Activated CD4-positive, alpha-beta memory T cell treated with anti-CD3 and anti-CD28 coated beads, Interleukin-2, amount 10 ng/mL, durations not matched to agents 7 days and 5 days (primary cell): ENCODE data around the gene EWSR1. TPM values are rescaled to one million over a fixed set of nuclear protein-coding genes. Genes with fewer than 3 reads are reported as not detected.

Source experiments
- CTCF ChIA-PET: fragments of 350-600 bp; sonication (Branson Sonifier 250); formaldehyde crosslinking; loops from one replicate; lab custom pipeline; 2021; ENCODE audit warnings: antibody characterized with exemption, inconsistent platforms; lab: Charles Lee
- POLR2A ChIA-PET: fragments of 350-600 bp; sonication (Branson Sonifier 250); formaldehyde crosslinking; loops from one replicate; lab custom pipeline; 2021; ENCODE audit warnings: antibody characterized with exemption; lab: Charles Lee
- DNase-seq: peaks from one replicate; pipeline ENCODE4 v3.0.0-alpha.2; 2020
- H3K27ac Mint-ChIP-seq: one replicate; pipeline ENCODE4 v1.8.0; 2021; ENCODE audit warnings: mild to moderate bottlenecking, mixed read lengths
- H3K27me3 Mint-ChIP-seq: one replicate; pipeline ENCODE4 v1.8.0; 2021; ENCODE audit warnings: mixed read lengths
- H3K36me3 Mint-ChIP-seq: one replicate; pipeline ENCODE4 v1.8.0; 2021; ENCODE audit warnings: low read depth, mixed read lengths
- H3K4me1 Mint-ChIP-seq: one replicate; pipeline ENCODE4 v1.8.0; 2021; ENCODE audit warnings: mixed read lengths
- H3K4me3 Mint-ChIP-seq: one replicate; pipeline ENCODE4 v1.8.0; 2021; ENCODE audit warnings: mild to moderate bottlenecking, mixed read lengths
- H3K9me3 Mint-ChIP-seq: one replicate; pipeline ENCODE4 v1.8.0; 2021; ENCODE audit warnings: mixed read lengths
- total RNA-seq, 2 experiments: library from RNA; stranded (reverse); gene quantifications; one replicate each; pipeline ENCODE4 v1.2.3, GENCODE V29; 2021

EWSR1 gene
- total RNA-seq, 2 experiments from 2014 or later: 308 to 311 TPM

DNA sequence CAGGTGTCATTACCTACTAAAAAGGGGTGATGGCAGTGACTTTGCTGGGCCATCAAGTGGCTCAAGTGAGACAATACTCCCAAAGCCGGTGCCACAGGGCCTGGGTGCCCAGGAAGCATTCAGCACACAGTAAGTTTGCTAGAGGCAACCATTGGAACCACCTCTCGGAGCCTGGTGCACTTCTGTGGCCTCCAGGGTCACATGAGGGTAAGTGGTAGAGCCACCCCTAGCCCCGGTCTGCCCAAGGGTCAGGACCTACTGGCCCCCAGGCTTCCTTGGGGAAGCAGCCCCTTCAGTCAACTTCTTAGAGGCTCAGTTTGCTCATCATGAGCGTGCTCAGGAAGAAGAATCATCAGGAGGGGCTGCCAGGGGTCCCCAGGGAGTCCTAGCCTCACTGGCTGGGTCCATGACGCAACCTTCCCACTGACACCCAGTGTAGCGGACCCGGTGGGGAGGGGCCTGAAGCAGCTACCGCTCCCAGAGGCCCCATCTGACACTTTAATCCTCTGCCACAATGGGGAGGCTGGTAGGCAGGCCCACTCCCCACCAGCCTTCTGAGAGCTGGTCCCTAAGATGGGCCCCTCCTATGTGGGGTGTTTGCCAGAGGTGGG is 64.9 kb downstream of the EWSR1 start:
- ChIA-PET CTCF (no interaction called here), POLR2A (interaction anchor here (1.4 kb wide), 1 partner anchor 9 kb away, joined by 4 read pairs; no protein-coding TSS in a partner anchor)
- H3K9me3 Mint-ChIP-seq: no peaks in the 10 kb centered on the region
- H3K4me1 Mint-ChIP-seq: no peaks in the 10 kb centered on the region
- H3K36me3 Mint-ChIP-seq: peaks cover 35% of the 10 kb centered on the region
- no peak overlapping the region for H3K4me3 Mint-ChIP-seq
- H3K27me3 Mint-ChIP-seq: no peaks in the 10 kb centered on the region
- no peak for DNase-seq
- H3K27ac Mint-ChIP-seq: no peak overlapping the region

DNA sequence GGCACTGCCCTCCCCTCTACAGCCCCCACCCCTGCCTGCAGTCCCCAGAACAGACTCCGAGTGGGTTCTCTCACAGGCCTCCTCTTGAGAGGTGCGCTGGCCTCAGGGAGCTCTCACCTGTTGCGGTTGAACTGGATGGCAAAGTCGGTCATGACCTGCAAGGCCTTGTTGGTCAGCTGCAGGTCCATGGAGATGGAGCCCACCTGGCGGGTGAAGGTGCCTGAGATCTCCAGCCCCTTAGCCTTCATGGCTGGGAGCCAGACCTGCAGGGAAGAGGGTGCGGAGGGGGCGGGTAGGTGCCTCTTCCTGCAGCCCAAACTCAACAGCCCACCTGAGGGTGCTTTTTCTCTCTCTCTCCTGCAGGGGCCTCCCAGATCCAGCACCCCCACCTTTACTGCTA is 66.1 kb downstream of the EWSR1 start:
- no peak for DNase-seq
- CTCF ChIA-PET: no interaction called here
- POLR2A ChIA-PET: no interaction called here

DNA sequence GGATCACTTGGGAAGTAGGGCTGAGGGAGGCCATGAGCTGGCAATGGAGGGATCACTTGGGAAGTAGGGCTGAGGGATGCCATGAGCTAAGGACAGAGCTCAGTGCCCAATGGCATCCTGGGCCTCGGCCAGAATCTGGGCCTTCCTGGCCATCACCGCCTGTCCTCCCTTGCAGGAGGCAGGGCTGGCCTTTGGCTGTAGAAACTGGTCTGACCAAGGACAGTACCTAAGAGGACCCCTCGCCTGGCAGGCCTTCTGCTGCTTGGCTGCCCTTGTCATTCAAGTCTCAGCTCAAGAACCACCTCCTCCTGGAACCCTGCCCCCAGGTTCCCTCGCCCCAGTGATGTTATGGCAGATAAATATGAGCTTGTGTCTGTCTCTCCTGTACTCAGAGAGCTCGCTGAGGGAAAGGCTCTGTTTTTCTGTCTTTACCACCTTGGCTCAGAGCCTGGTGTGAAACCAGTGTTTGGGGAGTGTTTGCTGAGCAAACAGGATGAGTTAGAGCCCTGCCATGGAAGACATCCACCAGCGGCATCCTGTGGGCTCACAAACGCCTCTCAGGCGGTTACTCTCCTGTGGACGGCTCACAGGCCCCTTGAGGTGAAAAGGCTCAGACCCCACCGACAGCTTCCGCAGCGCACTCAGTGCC is 66.8 kb downstream of the EWSR1 start:
- no peak for DNase-seq
- CTCF ChIA-PET: no interaction called here
- Mint-ChIP-seq H3K4me3 (no peak overlapping the region), H3K9me3 (no peaks in the 10 kb centered on the region), H3K27ac (no peak overlapping the region), H3K27me3 (no peaks in the 10 kb centered on the region), H3K4me1 (no peaks in the 10 kb centered on the region), H3K36me3 (peaks cover 51% of the 10 kb centered on the region)
- POLR2A ChIA-PET: no interaction called here

More for the DNA sequence above, 66.1 kb downstream of the EWSR1 start:
- Mint-ChIP-seq H3K4me3 (no peak overlapping the region), H3K27me3 (no peaks in the 10 kb centered on the region), H3K4me1 (no peaks in the 10 kb centered on the region), H3K36me3 (peaks cover 46% of the 10 kb centered on the region), H3K9me3 (no peaks in the 10 kb centered on the region), H3K27ac (no peak overlapping the region)

GRCh38 chr22:29335656-29336055 is 67.6 kb downstream of the EWSR1 start:
- Mint-ChIP-seq H3K4me1 (no peaks in the 10 kb centered on the region), H3K27ac (no peak overlapping the region), H3K4me3 (no peak overlapping the region), H3K9me3 (no peaks in the 10 kb centered on the region), H3K27me3 (no peaks in the 10 kb centered on the region), H3K36me3 (peaks cover 51% of the 10 kb centered on the region)
- DNase-seq: no peak
- POLR2A ChIA-PET: no interaction called here
- CTCF ChIA-PET: no interaction called here

DNA sequence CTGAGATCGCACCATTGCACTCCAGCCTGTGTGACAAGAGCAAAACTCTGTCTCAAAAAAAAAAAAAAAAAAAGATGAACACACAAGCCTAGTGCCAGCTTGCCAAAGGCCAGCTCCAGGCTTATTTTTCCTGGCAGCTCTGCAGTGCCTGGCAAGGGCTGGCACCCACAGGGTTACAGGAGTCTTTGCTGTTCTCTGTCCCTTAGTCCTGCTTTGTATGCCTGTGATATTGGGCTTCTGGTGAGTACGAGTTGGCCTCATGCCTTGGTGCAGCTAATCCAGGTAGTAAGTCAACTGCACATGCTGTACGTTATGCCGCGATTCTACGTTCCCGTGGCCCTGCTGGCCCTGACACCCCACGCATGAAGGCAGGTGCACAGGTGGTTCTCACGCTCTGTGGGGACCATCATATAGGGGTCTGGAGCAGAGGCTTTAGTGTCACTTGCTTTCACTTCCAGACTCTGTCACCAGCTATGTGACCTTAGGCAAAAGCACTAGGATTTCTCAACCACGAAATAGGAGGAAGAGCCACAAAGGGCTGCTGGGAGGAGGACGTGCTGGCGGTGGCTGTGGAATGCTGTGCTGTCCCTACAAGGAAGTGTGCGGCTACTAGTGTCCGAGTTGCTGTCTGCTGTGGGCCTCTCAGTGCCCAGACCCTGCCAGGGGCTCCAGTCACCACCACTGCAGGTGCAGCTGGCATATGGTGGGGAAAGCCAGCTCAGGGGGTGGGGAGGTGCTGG is 68.9 kb downstream of the EWSR1 start:
- no peaks in the 10 kb centered on the region for H3K4me1 Mint-ChIP-seq
- POLR2A ChIA-PET: no interaction called here

GRCh38 chr22:29337631-29338284 is 69.7 kb downstream of the EWSR1 start:
- Mint-ChIP-seq H3K4me1 (no peaks in the 10 kb centered on the region), H3K9me3 (no peaks in the 10 kb centered on the region), H3K27me3 (no peaks in the 10 kb centered on the region), H3K36me3 (peaks cover 61% of the 10 kb centered on the region), H3K4me3 (no peak overlapping the region), H3K27ac (no peak overlapping the region)
- CTCF ChIA-PET: interaction anchor here (1.1 kb wide), 1 partner anchor 24 kb away, joined by 3 read pairs; no protein-coding TSS in a partner anchor
- no peak for DNase-seq
- POLR2A ChIA-PET: no interaction called here

More for the DNA sequence above, 68.9 kb downstream of the EWSR1 start:
- H3K4me3 Mint-ChIP-seq: no peak overlapping the region
- H3K27ac Mint-ChIP-seq: no peak overlapping the region
- peaks cover 56% of the 10 kb centered on the region for H3K36me3 Mint-ChIP-seq
- no peak for DNase-seq
- H3K27me3 Mint-ChIP-seq: no peaks in the 10 kb centered on the region
- CTCF ChIA-PET: interaction anchor here (0.7 to 1.1 kb wide), 2 partner anchors 24 to 578 kb away, joined by 3 read pairs; no protein-coding TSS in a partner anchor
- H3K9me3 Mint-ChIP-seq: no peaks in the 10 kb centered on the region

- CTCF ChIA-PET: no interaction called here
- Mint-ChIP-seq H3K27ac (no peak overlapping the region), H3K4me1 (no peaks in the 10 kb centered on the region), H3K4me3 (no peak overlapping the region), H3K27me3 (no peaks in the 10 kb centered on the region), H3K9me3 (no peaks in the 10 kb centered on the region), H3K36me3 (peaks cover 63% of the 10 kb centered on the region)
- POLR2A ChIA-PET: no interaction called here
- DNase-seq: no peak
These were observed 70.3 kb downstream of the EWSR1 start for GRCh38 chr22:29338398-29338797.

DNA sequence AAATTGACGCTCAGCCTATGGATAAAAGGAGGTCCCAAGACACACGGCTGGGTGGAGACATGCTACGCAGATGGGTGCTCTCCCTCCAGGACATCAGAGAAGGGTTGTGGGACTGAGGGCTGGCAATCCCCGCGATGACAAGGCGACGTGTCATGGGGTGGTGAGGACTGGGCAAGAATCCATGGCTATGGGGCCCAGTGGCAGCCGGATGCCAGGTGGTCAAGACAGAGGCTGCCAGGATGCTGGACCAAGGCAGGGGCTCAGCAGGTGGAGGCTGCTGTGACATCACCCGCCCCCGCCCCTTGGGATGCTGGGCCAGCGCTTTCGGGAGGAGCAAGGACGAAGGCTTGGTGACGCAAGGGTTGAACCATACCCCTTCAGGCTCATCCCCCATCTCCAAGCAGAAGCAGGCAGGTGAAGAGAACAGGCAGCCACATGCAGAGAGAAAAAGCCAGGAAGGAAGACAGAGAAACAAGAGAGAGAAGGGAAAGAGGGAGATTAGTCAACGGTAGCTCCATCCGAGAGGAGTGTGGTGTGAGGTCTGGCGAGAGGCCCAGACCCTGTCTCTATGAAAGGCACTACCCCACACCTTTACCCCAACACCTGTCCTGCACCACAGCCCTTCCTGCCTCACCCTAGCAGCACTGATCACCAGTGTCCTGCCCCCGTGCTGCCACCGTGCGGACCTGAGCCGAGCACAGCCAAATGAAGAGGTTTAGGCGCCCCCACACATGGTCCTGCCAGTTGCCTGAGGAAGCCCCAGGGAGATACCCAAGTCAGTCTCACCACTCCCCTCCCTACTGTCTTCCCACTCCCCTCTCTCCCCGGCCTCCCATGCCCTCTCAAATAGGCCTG is 71.5 kb downstream of the EWSR1 start:
- Mint-ChIP-seq H3K27me3 (no peaks in the 10 kb centered on the region), H3K9me3 (no peaks in the 10 kb centered on the region), H3K36me3 (peaks cover 65% of the 10 kb centered on the region), H3K4me1 (peaks cover 2% of the 10 kb centered on the region), H3K4me3 (no peak overlapping the region), H3K27ac (no peak overlapping the region)
- no peak for DNase-seq
- ChIA-PET CTCF (no interaction called here), POLR2A (no interaction called here)

GRCh38 chr22:29340566-29340965 is 72.5 kb downstream of the EWSR1 start:
- ChIA-PET CTCF (no interaction called here), POLR2A (no interaction called here)
- H3K36me3 Mint-ChIP-seq: peaks cover 61% of the 10 kb centered on the region
- no peaks in the 10 kb centered on the region for H3K27me3 Mint-ChIP-seq
- no peak overlapping the region for H3K27ac Mint-ChIP-seq
- no peaks in the 10 kb centered on the region for H3K9me3 Mint-ChIP-seq
- no peak overlapping the region for H3K4me3 Mint-ChIP-seq
- H3K4me1 Mint-ChIP-seq: peaks cover 2% of the 10 kb centered on the region
- no peak for DNase-seq

DNA sequence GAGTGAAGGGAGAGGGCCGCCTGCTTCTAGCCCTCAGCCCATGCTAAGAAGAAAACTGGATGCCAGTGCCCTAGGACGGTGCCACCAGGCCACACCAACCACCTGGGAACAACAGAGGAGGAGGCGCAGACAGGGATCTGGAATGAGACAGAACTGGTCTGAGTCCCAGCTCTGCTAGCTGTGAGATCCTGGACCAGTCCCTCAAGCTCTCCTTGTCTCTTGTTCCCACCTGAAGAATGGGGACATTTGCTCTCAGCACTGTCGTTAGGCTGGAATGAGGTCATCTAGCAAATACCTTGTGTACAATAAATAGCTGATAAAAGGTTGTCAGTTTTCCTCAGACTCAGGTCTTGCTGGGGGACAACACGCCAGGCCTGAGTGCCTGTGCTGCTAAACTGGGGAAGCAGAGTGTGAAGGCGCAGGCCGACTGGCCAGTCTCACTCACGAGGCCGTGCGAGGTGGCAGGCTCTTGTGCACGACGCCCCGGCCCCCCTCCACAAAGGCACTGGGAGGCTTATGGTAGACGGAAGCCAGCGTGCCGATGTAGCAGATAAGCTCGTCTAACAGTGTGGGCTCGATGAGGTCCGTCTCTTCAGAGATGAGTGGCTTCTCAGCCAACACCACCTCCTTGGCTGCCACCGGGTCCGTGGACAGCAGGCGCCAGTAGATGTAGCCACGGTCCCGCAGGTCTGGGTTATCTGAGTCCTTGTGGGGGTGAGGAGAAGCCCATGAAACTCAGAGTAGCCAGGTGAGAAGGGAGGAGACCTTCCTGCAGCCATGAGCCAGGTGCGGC is 73.2 kb downstream of the EWSR1 start:
- CTCF ChIA-PET: no interaction called here
- H3K36me3 Mint-ChIP-seq: peaks cover 59% of the 10 kb centered on the region
- no peak overlapping the region for H3K27ac Mint-ChIP-seq
- peaks cover 2% of the 10 kb centered on the region for H3K4me1 Mint-ChIP-seq
- no peaks in the 10 kb centered on the region for H3K27me3 Mint-ChIP-seq
- H3K4me3 Mint-ChIP-seq: no peak overlapping the region
- H3K9me3 Mint-ChIP-seq: no peaks in the 10 kb centered on the region
- POLR2A ChIA-PET: no interaction called here
- no peak for DNase-seq

GRCh38 chr22:29341849-29342127 is 73.7 kb downstream of the EWSR1 start:
- no peak for DNase-seq
- POLR2A ChIA-PET: no interaction called here
- Mint-ChIP-seq H3K36me3 (peaks cover 60% of the 10 kb centered on the region), H3K9me3 (no peaks in the 10 kb centered on the region), H3K27ac (no peak overlapping the region), H3K4me3 (no peak overlapping the region), H3K4me1 (peaks cover 2% of the 10 kb centered on the region), H3K27me3 (no peaks in the 10 kb centered on the region)
- CTCF ChIA-PET: no interaction called here

GRCh38 chr22:29342177-29342576 is 74.1 kb downstream of the EWSR1 start:
- Mint-ChIP-seq H3K4me1 (peaks cover 2% of the 10 kb centered on the region), H3K27me3 (no peaks in the 10 kb centered on the region), H3K4me3 (no peak overlapping the region), H3K27ac (no peak overlapping the region), H3K36me3 (peaks cover 60% of the 10 kb centered on the region), H3K9me3 (no peaks in the 10 kb centered on the region)
- no peak for DNase-seq
- POLR2A ChIA-PET: no interaction called here
- CTCF ChIA-PET: no interaction called here
